Neural cell (in vitro differentiated cells): ENCODE results near the gene UBE2E1.

Source experiments
- CTCF ChIP-seq: fragments of 450-650 bp; IDR thresholded peaks from 2 replicates; pipeline ENCODE4 v1.5.1; 2014; ENCODE audit warnings: antibody characterized with exemption, mild to moderate bottlenecking, moderate library complexity; ENCODE audit not compliant: poor library complexity, severe bottlenecking
- EP300 ChIP-seq: fragments of 450-650 bp; conservative IDR thresholded peaks from 2 replicates; pipeline ENCODE4 v1.6.1; 2014; ENCODE audit warnings: antibody characterized with exemption, mild to moderate bottlenecking, moderate library complexity; ENCODE audit not compliant: poor library complexity, severe bottlenecking
- EZH2 ChIP-seq: fragments of 200-600, 300-800 bp; shearing (Covaris generic), sonication (generic); IDR thresholded peaks from 2 replicates; pipeline ENCODE4 v1.6.1; 2014; ENCODE audit warnings: antibody characterized with exemption, low read length, borderline replicate concordance, mild to moderate bottlenecking; ENCODE audit not compliant: insufficient read depth, poor library complexity, severe bottlenecking
- POLR2AphosphoS5 ChIP-seq: IDR thresholded peaks from 2 replicates; pipeline ENCODE4 v1.6.1; 2012
- RAD21 ChIP-seq: fragments of 450-650 bp; conservative IDR thresholded peaks from 2 replicates; pipeline ENCODE4 v1.6.1; 2014; ENCODE audit warnings: antibody characterized with exemption, mild to moderate bottlenecking, moderate library complexity
- TF ChIP-seq, protein P1 (sequence below): IDR thresholded peaks from 2 replicates; pipeline ENCODE4 v1.6.1; 2012; ENCODE audit warnings: borderline replicate concordance

DNA sequence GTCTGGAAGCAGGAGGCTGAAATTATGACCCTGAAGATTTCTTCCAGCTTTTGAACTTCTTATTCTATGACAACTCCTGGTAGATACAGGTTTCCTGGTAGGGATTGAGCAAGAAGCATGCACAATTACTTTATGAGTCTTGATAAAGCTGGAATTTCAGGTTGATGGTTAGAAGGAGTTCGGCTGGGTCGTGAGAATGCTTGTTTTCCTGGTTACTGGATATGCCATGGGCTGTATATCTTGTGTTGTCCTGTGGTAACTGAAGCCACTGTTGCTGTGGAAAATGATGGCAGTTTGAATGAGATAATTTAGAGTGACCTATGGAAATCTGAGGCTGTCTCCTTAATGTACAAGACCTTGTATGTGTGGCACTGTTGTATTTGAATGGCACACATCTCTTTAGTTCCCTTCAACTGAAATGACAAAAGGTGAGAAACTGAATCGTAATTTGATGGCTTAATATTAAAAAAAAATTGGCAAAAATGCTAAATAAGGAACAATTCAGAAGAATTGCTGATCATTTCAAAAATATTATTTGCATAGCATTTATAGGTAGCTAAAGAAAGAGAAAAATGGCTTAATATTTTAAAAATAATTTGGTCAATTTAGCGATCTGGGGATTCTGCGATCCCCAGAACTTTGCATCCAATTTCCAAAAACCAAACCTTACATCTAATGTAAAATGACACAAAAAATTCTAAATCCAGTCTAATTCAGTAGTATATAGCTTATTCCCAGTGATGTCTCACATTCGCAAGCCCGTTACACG lies 1.1 kb upstream of the UBE2E1 start:
- TF ChIP-seq, protein P1, sequence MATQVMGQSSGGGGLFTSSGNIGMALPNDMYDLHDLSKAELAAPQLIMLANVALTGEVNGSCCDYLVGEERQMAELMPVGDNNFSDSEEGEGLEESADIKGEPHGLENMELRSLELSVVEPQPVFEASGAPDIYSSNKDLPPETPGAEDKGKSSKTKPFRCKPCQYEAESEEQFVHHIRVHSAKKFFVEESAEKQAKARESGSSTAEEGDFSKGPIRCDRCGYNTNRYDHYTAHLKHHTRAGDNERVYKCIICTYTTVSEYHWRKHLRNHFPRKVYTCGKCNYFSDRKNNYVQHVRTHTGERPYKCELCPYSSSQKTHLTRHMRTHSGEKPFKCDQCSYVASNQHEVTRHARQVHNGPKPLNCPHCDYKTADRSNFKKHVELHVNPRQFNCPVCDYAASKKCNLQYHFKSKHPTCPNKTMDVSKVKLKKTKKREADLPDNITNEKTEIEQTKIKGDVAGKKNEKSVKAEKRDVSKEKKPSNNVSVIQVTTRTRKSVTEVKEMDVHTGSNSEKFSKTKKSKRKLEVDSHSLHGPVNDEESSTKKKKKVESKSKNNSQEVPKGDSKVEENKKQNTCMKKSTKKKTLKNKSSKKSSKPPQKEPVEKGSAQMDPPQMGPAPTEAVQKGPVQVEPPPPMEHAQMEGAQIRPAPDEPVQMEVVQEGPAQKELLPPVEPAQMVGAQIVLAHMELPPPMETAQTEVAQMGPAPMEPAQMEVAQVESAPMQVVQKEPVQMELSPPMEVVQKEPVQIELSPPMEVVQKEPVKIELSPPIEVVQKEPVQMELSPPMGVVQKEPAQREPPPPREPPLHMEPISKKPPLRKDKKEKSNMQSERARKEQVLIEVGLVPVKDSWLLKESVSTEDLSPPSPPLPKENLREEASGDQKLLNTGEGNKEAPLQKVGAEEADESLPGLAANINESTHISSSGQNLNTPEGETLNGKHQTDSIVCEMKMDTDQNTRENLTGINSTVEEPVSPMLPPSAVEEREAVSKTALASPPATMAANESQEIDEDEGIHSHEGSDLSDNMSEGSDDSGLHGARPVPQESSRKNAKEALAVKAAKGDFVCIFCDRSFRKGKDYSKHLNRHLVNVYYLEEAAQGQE = no peak
- TF ChIP-seq CTCF = no peak
- no peak for TF ChIP-seq RAD21
- TF ChIP-seq EP300 = no peak
- no peak for TF ChIP-seq EZH2
- no peak for TF ChIP-seq POLR2AphosphoS5
